GM12873 (cell line): ENCODE data around the gene ADARB2.

Experiments
- CTCF ChIP-seq: IDR thresholded peaks from 2 replicates; pipeline ENCODE4 v1.5.1; 2012; ENCODE audit warnings: low read depth, mild to moderate bottlenecking, moderate library complexity, low read length, control low read depth; ENCODE audit not compliant: insufficient read depth; ENCODE audit errors: missing control alignments

ADARB2 gene

GRCh38 chr10:1543596-1543995 lies 193.7 kb downstream of the ADARB2 start:
- TF ChIP-seq CTCF = no peak

DNA sequence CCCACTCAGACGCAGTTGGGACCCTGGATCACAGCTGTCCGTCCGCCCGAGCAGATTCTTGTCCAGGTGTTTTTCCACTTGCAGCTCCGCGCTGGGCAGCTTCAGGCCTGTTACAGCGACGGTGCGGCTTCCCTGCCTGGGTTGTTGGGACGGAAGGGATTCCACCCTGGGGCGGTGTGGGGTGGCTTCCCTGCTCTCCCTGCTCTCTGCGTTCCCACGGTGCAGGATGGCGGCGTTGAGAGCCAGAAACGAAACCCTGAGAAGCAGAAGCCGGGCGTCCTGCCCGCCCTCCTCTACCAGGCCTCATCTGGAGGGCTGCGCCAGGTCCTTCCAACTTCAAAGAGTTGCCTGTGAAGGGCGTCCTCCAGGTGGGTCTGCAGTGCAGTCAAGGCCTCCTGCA lies 194.4 kb downstream of the ADARB2 start:
- no peak for TF ChIP-seq CTCF

DNA sequence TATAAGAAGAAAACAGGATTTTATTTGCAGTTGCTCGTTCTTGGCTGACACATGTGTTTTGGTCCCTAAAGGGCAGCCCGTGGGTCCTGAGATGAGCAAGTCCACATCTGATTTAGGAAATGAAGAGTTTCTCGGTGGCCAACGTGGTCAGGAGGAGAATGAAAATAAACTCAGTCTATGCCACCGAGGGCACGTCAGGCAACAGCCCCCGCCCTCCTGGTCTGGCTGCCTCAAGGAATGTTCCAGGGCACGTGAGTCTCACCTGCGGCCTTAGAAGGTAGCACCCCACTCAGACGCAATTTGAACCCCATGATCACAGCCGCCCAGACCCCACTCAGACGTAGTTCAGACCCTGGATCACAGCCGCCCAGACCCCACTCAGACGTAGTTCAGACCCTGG lies 197.2 kb downstream of the ADARB2 start:
- no peak for TF ChIP-seq CTCF

DNA sequence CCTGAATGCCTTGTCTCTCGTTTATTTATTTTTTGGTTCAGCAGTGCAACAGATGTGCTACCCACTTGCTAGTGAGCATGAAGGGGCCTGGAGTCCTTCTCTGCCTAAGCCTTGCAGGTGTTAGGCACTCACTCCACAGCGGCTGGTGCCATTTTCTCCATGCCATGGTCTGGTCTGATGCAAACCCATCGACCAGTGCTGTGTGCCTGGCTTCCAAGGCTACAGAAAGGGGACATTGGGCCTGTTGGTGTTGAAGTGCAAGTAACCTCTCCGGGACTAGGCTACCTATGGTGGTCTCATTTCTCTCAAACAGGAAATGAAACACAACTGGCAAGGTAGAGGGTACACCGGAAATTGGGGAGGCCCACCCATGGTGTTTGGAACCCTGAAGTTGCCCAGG lies 198.1 kb downstream of the ADARB2 start:
- TF ChIP-seq CTCF = no peak

GRCh38 chr10:1538531-1539061 lies 198.7 kb downstream of the ADARB2 start:
- no peak for TF ChIP-seq CTCF

DNA sequence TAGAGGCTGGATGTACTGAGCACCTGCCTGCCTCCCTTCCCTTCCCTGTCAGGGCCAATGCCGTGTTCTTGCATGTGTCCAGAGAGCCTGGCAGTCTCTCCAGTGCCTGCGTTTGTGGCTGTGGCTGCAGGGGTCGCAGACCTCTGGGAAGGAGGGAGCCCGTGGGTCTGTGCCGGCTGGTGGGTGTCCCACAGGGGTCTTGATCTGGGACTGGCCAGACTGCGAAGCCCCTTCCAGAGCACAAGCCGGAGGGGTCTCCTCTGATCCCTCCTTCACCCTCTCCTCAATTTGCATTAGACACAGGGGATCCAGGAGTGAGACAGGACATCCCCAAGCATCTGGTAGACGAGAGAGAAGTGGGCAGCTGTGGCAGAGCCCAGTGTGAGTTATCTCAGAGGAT lies 199.2 kb downstream of the ADARB2 start:
- no peak for TF ChIP-seq CTCF

- no peak for TF ChIP-seq CTCF
These were observed 201.0 kb downstream of the ADARB2 start for GRCh38 chr10:1536341-1536740.
